ENCODE data around the gene ZBTB20.

GRCh38 chr3:114444216-114444615, 702.9 kb downstream of the ZBTB20 start:
- TF ChIP-seq POLR2A (IDR thresholded peaks at IDR 0.05), result no peak
- no peak for TF ChIP-seq CTCF (IDR thresholded peaks at IDR 0.05)

All from thyroid gland (tissue), 4 donors.